Activated effector memory CD4-positive, alpha-beta T cell treated with Interleukin-2 at 50 U/mL for 16 hours (primary cell): ENCODE results near the gene GATAD1.
"Not testable (repeated sequence)": the region's sequence is repeated elsewhere in the genome, so short reads cannot be mapped to it uniquely, and the experiment has no call there.

Experiments
- DNase-seq: peaks from one replicate; pipeline ENCODE4 v3.0.0-alpha.2; 2020

Gene GATAD1

DNA sequence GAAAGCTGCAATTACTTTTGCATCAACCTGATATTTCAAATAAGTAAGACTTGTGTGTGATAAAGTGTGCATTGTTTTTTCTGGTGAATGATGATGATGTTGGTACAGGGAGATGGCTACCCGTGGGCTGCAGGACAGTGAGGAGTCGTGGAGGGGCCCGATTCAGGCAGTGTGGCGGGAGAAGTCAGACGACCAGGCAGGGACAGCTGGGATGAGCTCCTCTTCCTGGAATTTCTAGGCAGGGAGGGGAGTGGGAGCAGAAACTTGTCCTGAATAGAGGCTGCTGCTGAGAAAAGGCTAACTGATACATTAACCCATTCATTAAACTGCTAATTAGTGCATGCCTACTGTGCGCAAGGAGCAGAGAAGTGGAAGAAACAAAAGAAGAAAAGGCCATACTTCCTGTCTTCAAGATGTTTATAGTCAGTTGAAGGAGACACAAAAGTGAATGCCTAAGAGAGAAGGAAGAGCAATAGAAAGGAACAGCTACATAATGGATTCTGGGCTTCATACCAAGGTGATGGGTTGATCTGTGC is 9.3 kb upstream of the GATAD1 start:
- DNase-seq: no peak

- DNase-seq: not testable (repeated sequence)
Observed at GRCh38 chr7:92442720-92443119, 4.6 kb upstream of the GATAD1 start.

DNA sequence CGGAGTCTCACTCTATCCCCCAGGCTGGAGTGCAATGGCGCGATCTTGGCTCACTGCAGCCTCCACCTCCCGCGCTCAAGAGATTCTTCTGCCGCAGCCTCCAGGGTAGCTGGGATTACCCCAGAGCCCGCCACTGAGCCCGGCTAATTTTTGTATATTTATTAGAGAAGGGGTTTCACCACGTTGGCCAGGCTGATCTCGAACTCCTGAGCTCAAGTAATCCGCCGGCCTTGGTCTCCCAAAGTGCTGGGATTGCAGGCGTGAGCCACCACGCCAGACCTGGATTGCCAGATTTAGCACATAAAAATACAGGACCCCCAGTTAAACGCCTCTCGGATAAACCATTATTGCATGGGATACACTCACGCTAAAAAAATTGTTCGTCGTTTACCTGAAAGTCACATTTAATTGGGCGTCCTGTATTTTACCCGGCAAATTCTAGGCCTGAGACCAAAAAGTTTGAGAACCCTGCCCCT is 375 bp upstream of the GATAD1 start:
- DNase-seq: no peak

DNA sequence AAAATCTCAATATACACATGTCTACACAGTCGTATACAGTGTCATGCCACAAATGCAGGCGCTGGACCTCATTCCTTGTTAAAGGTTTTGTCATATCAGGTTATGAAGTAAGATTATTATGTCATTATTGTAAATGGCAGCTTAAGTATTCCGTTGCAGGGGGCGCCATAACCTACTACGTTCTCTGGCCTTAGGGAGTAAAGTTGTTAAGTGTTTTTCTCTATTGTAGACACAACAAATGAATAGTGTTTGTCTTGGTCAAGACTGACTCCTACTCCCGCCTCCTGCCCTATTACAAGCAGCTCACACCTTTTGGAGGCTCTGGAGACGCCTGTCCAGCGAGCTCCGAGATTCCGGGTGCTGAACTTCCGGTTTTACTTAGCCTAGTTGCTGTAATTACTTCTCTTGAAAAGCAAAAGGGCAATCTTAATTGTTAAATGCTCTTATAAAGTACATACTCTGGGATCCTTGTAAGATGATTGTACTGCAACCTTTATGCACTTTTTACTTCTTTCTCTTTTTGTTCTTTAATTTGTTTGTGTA is 994 bp downstream of the GATAD1 start:
- DNase-seq: peak; percentile 39

GRCh38 chr7:92451645-92452044 is 4.4 kb downstream of the GATAD1 start:
- DNase-seq: no peak

GRCh38 chr7:92456236-92456635 is 9.0 kb downstream of the GATAD1 start:
- no peak for DNase-seq

DNA sequence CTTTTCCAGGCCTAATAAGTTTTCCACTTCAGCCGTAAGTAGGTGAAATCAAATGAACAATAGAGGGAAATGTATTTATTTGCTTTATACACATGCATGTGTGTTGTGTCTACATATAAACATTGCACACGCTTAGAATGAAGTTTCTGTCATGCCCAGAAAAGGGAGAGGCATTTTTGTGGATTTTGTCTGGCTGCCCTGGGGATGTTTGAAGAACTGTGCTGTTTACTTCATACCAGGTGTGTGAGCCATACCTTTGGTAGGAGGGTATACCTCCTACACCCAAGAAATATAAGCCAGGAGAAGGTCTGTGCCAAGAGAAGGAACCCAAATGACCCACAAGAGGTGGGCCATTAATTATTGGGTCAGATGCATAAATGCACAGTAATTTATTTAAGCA is 12.8 kb downstream of the GATAD1 start:
- DNase-seq: no peak

DNA sequence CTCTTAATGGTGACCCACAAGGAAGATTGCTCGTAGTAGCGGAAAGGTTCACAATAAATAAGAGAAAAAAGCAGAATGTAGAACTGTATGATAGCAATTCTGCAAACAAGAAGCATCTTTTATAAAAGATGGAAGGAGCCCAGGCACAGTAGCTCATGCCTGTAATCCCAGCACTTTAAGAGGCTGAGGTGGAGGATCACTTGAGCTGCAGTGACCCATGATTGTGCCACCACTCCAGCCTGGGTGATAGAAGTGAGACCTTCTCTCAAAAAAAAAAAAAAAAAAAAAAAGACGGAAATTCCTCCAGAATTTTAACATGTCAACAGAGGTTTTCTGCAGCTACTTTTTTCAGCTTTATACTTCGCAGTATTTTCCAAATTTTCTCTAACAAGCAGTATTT is 13.2 kb downstream of the GATAD1 start:
- no peak for DNase-seq

- DNase-seq: peak; percentile 0
Observed at GRCh38 chr7:92461027-92462003, 14.0 kb downstream of the GATAD1 start.

DNA sequence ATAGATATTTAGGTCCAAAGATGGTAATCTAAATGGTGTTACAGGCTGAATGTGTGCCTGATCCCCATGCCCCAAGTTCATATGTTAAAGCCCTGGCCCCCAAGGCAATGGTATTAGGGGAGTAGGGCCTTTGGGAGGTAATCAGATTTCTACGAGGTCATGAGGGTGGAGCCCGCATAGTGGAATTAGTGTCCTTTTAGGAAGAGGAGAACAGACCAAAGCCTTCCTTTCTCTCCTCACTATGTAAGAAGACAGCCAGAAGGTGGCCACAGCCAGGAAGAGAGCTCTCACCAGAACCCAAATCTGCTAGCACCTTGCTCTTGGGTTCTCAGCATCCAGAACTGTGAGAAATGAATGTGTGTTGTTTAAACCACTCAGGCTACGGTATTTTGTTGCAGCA is 15.3 kb downstream of the GATAD1 start:
- DNase-seq: no peak

- no peak for DNase-seq
Observed at GRCh38 chr7:92464515-92464914, 17.2 kb downstream of the GATAD1 start.

- no peak for DNase-seq
Observed at GRCh38 chr7:92466682-92467081, 19.4 kb downstream of the GATAD1 start.

- DNase-seq: not testable (repeated sequence)
Observed at GRCh38 chr7:92468589-92468988, 21.3 kb downstream of the GATAD1 start.

DNA sequence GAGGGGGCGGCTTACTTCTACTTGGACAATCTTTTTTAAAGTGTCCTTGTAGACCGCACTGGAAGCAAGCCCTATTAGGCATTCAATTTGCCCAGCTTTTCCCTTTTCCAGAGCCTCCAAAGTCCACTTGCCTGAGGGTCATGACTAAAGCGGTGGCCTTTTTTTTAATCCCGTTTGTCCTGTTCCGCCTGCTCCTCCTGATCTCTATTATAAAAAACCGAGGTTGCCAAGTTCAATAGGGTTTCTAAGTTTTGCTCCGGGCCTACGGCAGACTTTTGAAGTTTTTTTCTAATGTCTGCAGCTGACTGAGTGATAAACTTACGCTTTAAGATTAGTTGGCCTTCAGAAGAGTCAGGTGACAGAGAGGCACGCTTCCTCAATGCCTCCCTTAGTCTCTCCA is 26.7 kb downstream of the GATAD1 start:
- not testable (repeated sequence) for DNase-seq

- not testable (repeated sequence) for DNase-seq
Observed at GRCh38 chr7:92475261-92475770, 28.0 kb downstream of the GATAD1 start.

- not testable (repeated sequence) for DNase-seq
Observed at GRCh38 chr7:92475851-92476590, 28.7 kb downstream of the GATAD1 start.

DNA sequence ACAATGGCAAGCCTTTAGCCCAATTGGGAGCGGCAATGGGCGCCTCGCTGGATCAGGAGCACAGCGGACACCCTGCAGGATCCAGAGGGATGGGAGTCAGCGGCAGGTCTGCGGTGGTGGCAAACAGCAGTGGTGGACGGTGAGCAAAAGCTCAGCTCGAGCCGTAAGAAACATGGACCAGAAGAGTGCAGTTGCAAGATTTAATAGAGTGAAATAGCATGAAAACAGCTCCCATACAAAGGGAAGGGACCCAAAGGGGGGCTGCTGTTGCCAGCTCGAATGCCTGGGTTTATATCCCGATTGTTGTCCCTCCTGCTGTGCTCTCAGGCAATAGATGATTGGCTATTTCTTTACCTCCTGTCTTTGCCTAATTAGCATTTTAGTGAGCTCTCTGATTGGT is 30.4 kb downstream of the GATAD1 start, which contains the start of gene ERVW-1:
Gene ERVW-1, minus strand, starts transcription at position 266 of the 400 bp plus-strand sequence. CDS start 7,565 bp downstream, outside the sequence.
- DNase-seq: not testable (repeated sequence)

DNA sequence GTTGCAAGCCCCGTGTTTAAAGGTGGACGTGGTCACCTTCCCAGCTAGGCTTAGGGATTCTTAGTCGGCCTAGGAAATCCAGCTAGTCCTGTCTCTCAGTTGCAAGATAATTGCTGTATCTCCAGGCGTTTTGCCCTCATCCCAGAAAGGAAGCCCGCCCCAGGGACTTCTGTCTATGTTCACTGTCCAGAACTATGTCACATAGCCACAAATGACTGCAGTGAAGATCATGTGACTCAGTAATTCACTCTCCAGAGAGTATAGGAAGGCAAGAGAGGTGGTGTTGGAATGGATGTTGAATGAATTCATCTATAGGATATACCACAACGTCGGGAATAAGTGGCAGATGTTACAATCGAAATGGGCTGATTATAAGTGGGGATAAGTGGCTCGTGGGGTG is 30.8 kb downstream of the GATAD1 start:
- no peak for DNase-seq

GRCh38 chr7:92478711-92479110 is 31.4 kb downstream of the GATAD1 start:
- no peak for DNase-seq

- not testable (repeated sequence) for DNase-seq
Observed at GRCh38 chr7:92479146-92479545, 31.9 kb downstream of the GATAD1 start.

DNA sequence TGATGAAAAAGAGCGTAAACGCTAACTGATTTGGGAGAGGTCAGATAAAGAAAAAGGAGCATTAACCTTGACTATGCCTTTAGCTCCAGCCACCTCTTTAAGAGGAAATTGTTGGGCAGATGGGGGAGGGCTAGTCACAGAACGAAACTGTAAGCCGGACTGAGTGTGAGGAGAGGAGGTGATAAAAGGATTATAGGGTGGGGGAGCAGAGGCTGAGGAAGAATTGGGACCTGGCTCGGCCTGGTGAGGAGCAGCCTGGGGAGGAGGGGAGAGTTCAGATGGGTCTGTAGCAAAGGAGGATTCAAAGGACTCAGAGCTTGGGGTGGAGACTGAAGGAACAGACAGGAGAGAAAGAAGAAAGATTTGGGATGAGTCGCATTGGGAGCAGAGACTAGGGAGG is 36.3 kb downstream of the GATAD1 start:
- DNase-seq: not testable (repeated sequence)

GRCh38 chr7:92484226-92484625 is 36.9 kb downstream of the GATAD1 start:
- not testable (repeated sequence) for DNase-seq
